Right ventricle myocardium inferior (tissue), 1 donor: Measurements from ENCODE around the gene ISCU. TPM values are rescaled to one million over a fixed set of nuclear protein-coding genes. Genes with fewer than 3 reads are reported as not detected.
"Not testable (repeated sequence)": the region's sequence is repeated elsewhere in the genome, so short reads cannot be mapped to it uniquely, and the experiment has no call there.

Source experiments
- ATAC-seq: fragments of 200-7000 bp; cut with Tn5 transposase; one replicate; pipeline ENCODE4 v1.9.1; 2020; ENCODE audit warnings: mild to moderate bottlenecking, moderate library complexity
- DNase-seq: peaks from one replicate; pipeline ENCODE4 v3.0.0; 2021; ENCODE audit errors: missing footprints
- intact Hi-C: fragments of 100-400 bp; cut with DNase I; formaldehyde crosslinking; loops from one replicate; pipeline ENCODE4 v1.11.0; 2022
- total RNA-seq: library from RNA; stranded (reverse); fragmentation: NEBNext Ultra II Directional; extraction: Animal tissue kit (Norgen Biotek cat#: 25700); gene quantifications from one replicate; pipeline ENCODE4 v1.2.1, GENCODE V29; 2021
- donor health status: DM: no; HTN: yes; CAD: no; lungs with severe emphysema.

ISCU gene
- total RNA-seq, 1 donor from 2014 or later, result 444 TPM

GRCh38 chr12:108531929-108532848, 30.2 kb upstream of the ISCU start:
- ATAC-seq, result no peak
- intact Hi-C loops, result no loop called here

DNA sequence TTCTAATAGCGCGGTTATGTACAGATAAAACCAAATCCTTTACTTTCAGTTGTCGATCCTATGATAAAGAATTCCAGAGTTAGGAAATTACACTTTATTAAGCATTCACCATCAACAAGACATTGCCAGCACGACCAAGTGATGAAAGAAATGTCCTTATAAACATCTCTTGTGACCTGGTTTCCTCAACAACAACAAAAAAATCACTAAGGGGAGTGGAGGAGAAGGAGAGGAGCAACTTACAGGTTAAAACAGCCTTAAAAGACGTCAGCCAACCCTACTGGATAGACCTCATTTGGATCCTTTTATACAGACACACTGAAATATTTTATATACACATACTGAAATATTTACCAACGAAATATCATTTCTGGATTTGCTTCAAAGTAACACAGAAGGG, 24.2 kb upstream of the ISCU start:
- no peak for DNase-seq
- intact Hi-C loops, result no loop called here
- ATAC-seq, result no peak

More at GRCh38 chr12:108531929-108532848, 30.2 kb upstream of the ISCU start:
- no peak for DNase-seq

GRCh38 chr12:108538616-108539195, 23.7 kb upstream of the ISCU start:
- ATAC-seq (no peak), DNase-seq (no peak)
- intact Hi-C loops, result no loop called here

DNA sequence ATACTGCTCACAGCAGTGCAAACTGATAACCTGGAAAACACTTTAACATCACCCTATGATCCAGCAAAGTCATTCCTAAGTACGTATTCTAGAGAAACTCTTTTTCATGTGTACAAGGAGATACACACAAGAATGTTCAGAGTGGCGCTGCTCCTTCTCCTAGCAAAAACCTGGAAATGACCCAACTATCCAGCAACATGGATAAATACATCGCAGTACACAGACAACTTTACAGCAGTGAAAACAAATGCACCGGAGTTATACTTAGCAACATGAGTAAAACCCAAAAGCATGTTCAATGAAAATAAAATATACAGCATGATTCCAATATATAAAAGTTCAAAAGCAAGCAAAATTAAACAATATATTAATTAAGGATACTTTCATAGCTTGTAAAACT, 20.1 kb upstream of the ISCU start:
- DNase-seq (no peak), ATAC-seq (no peak)
- intact Hi-C loops, result no loop called here

GRCh38 chr12:108543652-108544051, 18.7 kb upstream of the ISCU start:
- no peak for ATAC-seq

GRCh38 chr12:108547686-108548085, 14.7 kb upstream of the ISCU start:
- ATAC-seq (peak; percentile 83), DNase-seq (no peak)
- intact Hi-C loops, result no loop called here

More at GRCh38 chr12:108543652-108544051, 18.7 kb upstream of the ISCU start:
- no peak for DNase-seq
- intact Hi-C loops, result no loop called here

- intact Hi-C loops, result no loop called here
Observed at GRCh38 chr12:108548954-108549521, 13.4 kb upstream of the ISCU start.

GRCh38 chr12:108551535-108551934, 10.9 kb upstream of the ISCU start:
- intact Hi-C loops, result no loop called here
- DNase-seq (no peak), ATAC-seq (no peak)

More at GRCh38 chr12:108548954-108549521, 13.4 kb upstream of the ISCU start:
- DNase-seq (no peak), ATAC-seq (no peak)

DNA sequence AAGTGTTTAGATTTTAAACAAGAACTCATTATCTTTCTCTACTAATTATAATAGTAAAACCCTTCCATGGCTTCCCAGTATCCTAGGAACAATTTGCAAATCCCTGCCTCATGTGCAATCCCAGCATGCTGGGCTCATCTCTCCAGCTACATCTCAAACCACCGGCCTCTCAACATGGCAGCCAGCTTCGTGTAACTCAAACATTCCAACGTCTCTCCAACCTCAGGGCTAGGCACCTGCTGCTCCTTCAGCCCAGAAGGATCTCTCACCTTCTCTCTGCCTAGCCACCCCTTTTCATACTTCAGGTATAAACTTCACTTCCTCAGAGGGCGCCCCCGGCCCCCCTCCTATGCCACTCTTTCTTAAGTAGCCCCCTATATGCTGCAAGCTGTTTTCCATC, 8.6 kb upstream of the ISCU start:
- ATAC-seq, result no peak
- intact Hi-C loops, result no loop called here

DNA sequence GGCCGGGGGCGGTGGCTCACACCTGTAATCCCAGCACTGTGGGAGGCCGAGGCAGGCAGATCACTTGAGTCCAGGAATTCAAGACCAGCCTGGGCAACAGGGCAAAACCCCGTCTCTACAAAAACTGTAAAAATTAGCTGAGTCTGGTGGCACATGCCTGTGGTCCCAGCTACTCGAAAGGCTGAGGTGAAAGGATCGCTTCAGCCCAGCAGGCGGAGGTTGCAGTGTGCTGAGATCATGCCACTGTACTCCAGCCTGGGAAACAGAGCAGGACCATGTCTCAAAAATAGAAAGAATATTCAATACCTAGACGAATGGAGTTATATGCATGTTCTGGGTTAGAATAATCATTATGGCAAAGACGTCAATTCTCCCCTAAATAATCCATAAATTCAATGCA, 7.0 kb upstream of the ISCU start:
- ATAC-seq, DNase-seq, intact Hi-C loops: not testable (repeated sequence)

More for the DNA sequence above, 8.6 kb upstream of the ISCU start:
- no peak for DNase-seq

DNA sequence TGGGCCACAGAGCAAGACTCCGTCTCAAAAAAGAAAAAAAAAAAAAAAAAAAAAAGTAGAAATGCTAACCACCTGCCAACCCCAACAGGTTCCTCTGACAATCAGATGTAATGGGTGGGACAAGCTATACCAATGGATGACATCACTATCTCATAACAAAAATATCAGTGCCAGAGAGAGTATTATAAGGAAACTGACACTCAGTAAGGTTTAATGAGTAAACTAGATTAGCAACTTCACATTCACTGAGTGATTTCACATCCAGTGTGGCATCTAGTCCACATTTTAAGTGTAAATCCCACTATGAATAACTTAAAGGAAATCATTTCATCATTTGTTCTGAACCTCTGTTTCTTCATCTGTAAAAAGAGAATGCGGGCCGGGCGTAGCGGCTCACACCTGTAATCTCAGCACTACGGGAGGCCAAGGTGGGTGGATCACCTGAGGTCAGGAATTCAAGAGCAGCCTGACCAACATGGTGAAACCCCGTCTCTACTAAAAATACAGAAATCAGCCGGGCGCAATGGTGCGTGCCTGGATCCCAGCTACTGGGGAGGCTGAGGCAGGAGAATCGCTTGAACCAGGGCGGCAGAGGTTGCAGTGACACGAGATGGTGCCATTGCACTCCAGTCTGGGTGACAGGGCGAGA, 3.3 kb upstream of the ISCU start:
- intact Hi-C loops, result no loop called here
- ATAC-seq, result no peak
- DNase-seq, result no peak

DNA sequence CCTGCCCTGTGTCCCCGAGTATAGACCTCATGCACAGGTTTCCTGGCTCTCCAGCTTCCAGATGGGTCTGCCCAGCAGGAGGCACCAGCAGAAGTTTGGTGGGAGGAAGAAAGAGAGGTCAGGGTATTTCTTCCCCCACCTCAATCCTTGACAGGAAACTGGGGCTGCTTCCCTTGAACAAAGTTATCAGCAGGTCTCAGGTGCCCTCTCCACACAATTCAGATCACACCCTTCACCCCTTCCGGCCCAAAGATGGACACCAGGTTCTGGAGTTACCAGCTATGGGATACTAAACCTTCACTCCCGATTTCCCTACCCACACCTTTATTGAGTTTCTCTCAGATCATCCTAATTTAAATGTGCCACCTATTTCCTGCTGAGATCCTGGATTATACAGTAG, 2.6 kb upstream of the ISCU start:
- intact Hi-C loops, result loop anchor here (2.0 to 5.0 kb wide), 3 partner anchors 171 to 393 kb away; partner anchors contain the start of genes CORO1C and SSH1
- no peak for ATAC-seq
- DNase-seq, result no peak

DNA sequence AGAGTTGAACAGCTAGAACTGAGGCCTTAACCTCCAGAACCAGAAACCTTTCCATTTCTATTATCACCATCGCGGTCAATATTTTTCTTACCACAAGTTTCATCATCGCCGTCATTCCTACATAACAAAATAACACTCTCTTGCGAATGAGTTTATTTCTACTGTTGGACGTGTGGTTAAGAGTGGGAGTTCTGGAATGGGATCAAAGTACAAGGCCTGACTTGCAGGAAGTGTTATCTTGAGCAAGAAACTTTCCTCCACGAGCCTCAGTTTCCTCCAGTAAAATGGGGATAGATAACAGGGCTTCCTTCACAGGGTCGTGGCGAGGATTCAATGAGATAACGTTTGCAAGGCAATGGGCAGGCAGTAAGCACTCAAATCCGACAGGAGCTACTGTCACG, 2.1 kb upstream of the ISCU start:
- intact Hi-C loops, result loop anchor here (2.0 to 5.0 kb wide), 3 partner anchors 170 to 392 kb away; partner anchors contain the start of genes CORO1C and SSH1
- ATAC-seq, result no peak
- DNase-seq, result no peak

DNA sequence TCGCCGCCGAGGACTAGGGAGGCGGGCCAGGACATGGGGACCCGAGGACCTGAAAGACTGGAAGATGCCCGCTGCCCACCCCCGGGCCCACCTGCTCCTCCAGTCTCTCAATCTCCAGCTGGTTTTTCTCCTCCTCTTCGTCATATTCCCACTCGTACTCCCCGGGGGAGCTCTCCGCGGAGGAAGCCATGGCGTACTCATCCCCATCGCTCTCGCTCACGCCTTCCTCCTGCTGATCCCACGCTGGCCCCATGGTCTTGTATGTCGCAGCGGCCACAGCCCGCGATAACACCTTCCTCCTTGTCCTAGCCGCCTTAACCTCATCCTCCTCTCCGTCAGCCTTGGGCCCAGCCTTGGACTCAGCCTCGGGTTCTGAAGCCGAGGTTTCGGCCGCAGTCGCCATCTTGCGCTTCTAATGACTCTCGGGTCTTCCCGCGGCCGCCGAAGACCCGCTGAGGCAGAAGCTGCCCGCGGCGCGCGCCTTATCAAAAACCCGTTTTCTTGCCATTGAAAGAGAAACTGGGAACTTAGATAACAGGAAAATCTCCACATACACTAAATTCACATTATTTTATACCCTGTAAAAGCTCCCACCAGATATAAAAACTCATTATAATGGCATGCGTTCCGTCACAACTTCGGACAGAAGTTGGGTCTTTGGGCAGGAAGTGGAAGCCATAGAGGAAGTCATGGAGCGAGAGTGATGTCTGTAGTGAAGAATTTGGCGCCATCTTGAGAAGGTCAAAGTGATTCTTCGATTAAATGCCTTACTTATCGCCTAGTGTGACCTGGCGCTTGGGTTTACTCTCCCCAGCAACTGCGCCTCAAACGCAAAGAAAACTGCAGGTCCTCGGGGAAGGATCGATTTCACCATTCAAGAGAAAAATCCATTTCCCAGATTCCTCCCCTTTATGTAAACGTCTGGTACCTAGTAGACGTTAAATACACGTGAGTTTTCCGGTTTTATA, 1.4 kb upstream of the ISCU start, which contains the start of gene SART3:
TSS of gene SART3 (minus strand) at position 422 of the 968 bp plus-strand sequence. CDS start at position 403, 19 bp downstream.
- ATAC-seq (peak; percentile 64), DNase-seq (peak; percentile 93)
- intact Hi-C loops, result loop anchor here (2.0 to 5.0 kb wide), 3 partner anchors 170 to 391 kb away; partner anchors contain the start of genes CORO1C and SSH1

GRCh38 chr12:108561852-108562347, 496 bp upstream of the ISCU start:
- no peak for DNase-seq
- intact Hi-C loops, result loop anchor here (2.0 to 5.0 kb wide), 5 partner anchors 169 to 531 kb away; partner anchors contain the start of genes ALKBH2, CORO1C and SSH1
- ATAC-seq, result no peak

DNA sequence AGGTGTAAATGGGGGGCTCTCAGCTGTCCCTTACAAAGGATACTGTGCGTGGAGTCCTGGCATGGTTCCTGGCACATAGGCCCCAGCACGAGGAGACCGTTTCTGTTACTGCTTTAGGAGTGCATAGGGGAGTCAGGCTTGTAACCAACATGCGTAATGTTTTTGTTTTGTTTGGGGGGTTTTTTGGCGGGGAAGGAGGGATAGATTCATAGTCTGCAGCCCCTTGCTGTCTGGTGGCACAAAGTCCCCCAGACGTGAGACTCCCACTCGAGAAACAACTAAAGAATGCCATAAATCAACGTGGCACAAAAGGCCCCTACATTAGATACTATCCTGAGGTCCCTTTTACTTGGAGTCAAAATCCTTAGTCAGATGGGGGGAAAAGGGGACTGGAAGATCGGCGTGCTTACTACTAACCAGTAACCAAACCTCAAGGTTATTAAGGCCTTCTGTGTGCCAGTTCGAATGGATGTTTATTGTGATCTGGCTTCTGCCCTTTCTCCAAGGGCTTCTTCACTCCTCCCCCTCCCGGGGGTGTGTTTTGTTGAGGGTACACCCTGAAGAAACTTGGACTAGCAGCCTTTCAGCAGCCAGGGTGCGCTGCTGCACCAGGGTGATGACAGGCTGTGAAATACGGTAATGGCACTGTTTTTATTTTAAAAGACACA, 874 bp downstream of the ISCU start:
- peak; percentile 61 for ATAC-seq
- intact Hi-C loops, result loop anchor here (1.0 to 5.0 kb wide), 4 partner anchors 55 to 530 kb away; partner anchors contain the start of gene ALKBH2
- peak; percentile 92 for DNase-seq

DNA sequence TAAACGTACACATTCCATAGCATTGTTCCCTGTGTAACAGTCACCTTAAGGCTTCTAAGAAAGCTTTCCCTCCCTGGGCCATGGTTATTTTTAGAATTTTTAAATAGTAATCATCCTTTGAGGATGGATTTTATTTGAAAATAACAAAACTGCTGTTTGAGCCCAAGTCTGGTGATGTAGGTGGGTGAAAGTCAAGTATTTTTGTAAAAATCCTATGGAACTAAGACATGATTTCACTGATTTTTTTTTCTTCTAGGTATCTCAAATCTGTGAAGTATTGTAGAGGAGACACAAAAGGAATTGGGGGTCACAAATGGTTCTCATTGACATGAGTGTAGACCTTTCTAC, 1.4 kb downstream of the ISCU start:
- no peak for DNase-seq
- intact Hi-C loops, result loop anchor here (1.0 to 5.0 kb wide), 4 partner anchors 55 to 529 kb away; partner anchors contain the start of gene ALKBH2
- no peak for ATAC-seq
